Measurements from ENCODE around the gene PRDX5. TPM values are rescaled to one million over a fixed set of nuclear protein-coding genes. Genes with fewer than 3 reads are reported as not detected.

Gene PRDX5
- total and polyA plus RNA-seq, 2 donors from 2014 or later, result 192 to 1,026 TPM

GRCh38 chr11:64352995-64353714 lies 35.2 kb downstream of the PRDX5 start:
- Histone ChIP-seq H3K27me3 (ENCODE audit: control insufficient read depth, insufficient read depth, low read length) (no peaks in the 10 kb centered on the region), H3K36me3 (ENCODE audit: control insufficient read depth in 2 of 3, insufficient read depth in 3 of 3, low read length in 3 of 3) (no peaks in the 10 kb centered on the region), H3K27ac (ENCODE audit: low read depth in 2 of 2, low read length in 2 of 2) (no peak overlapping the region), H3K9ac (ENCODE audit: low read length in 3 of 3) (no peak overlapping the region), H3K9me3 (ENCODE audit: control insufficient read depth in 2 of 3, insufficient read depth in 1 of 3, low read length in 3 of 3) (no peaks in the 10 kb centered on the region), H3K4me3 (ENCODE audit: low read length in 3 of 3) (no peak overlapping the region), H3K4me1 (ENCODE audit: control insufficient read depth in 2 of 3, insufficient read depth in 2 of 3, low read depth in 1 of 3, low read length in 3 of 3) (peaks cover 0 to 7% (median under 1%) of the 10 kb centered on the region in 3 donors)
- TF ChIP-seq, protein P1, sequence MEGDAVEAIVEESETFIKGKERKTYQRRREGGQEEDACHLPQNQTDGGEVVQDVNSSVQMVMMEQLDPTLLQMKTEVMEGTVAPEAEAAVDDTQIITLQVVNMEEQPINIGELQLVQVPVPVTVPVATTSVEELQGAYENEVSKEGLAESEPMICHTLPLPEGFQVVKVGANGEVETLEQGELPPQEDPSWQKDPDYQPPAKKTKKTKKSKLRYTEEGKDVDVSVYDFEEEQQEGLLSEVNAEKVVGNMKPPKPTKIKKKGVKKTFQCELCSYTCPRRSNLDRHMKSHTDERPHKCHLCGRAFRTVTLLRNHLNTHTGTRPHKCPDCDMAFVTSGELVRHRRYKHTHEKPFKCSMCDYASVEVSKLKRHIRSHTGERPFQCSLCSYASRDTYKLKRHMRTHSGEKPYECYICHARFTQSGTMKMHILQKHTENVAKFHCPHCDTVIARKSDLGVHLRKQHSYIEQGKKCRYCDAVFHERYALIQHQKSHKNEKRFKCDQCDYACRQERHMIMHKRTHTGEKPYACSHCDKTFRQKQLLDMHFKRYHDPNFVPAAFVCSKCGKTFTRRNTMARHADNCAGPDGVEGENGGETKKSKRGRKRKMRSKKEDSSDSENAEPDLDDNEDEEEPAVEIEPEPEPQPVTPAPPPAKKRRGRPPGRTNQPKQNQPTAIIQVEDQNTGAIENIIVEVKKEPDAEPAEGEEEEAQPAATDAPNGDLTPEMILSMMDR (IDR thresholded peaks at IDR 0.05; ENCODE audit: borderline replicate concordance, extremely low read depth, insufficient read depth), result no peak
- intact Hi-C loops (cut with DNase I), result no loop called here
- no peak for FAIRE-seq
- peak in 1 of 5 donors; percentile 82 for DNase-seq

DNA sequence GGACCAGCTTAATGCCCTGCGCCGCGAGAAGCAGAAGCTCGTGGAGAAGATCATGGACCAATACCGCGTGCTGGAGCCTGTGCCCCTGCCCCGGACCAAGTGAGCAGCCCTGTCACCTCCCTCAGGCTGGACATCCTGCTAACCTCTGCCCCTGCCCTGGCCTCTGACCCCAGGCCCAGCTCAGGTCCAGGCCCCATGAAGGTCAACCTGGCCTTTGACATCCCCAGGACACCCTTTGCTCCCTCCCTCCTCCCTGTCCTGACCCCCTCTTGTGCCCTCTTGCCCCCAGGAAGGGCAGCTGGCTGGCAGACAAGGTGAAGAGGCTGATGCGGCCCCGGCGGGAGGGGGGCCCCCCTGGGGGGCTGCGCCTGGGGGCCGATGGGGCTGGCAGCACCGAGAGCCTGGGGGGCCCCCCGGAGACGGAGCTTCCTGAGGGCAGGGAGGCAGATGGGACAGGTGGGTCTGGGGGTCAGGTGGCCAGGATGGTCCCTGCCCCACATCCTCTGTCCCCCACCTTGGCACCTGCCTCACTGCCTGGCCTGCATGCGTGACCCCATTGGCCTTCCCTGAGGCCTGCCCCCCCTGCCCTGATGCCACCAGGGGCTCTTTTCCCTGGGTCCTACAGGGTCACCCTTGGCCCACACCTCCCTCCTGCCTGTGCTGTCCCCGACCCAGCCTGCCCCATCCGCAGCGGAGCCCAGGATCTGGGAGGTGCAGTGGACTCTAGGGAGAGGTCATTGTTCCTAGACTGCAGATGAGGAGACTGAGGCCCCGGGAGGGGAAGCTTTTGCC lies 36.0 kb downstream of the PRDX5 start:
- intact Hi-C loops (cut with DNase I), result no loop called here
- Histone ChIP-seq H3K27me3 (ENCODE audit: control insufficient read depth, insufficient read depth, low read length) (no peaks in the 10 kb centered on the region), H3K27ac (ENCODE audit: low read depth in 2 of 2, low read length in 2 of 2) (no peak overlapping the region), H3K4me3 (ENCODE audit: low read length in 3 of 3) (no peak overlapping the region), H3K4me1 (ENCODE audit: control insufficient read depth in 2 of 3, insufficient read depth in 2 of 3, low read depth in 1 of 3, low read length in 3 of 3) (peaks cover 0 to 12% (median 5%) of the 10 kb centered on the region in 3 donors), H3K9ac (ENCODE audit: low read length in 3 of 3) (no peak overlapping the region), H3K36me3 (ENCODE audit: control insufficient read depth in 2 of 3, insufficient read depth in 3 of 3, low read length in 3 of 3) (no peaks in the 10 kb centered on the region), H3K9me3 (ENCODE audit: control insufficient read depth in 2 of 3, insufficient read depth in 1 of 3, low read length in 3 of 3) (no peaks in the 10 kb centered on the region)
- TF ChIP-seq, protein P1 (IDR thresholded peaks at IDR 0.05; ENCODE audit: borderline replicate concordance, extremely low read depth, insufficient read depth), result no peak
- DNase-seq, result peak in 1 of 5 donors; percentile 55
- FAIRE-seq, result no peak

- peak overlapping the region in 1 of 2 donors; percentile 11 for H3K27ac ChIP-seq (ENCODE audit: low read depth in 2 of 2, low read length in 2 of 2)
- H3K4me1 ChIP-seq (ENCODE audit: control insufficient read depth in 2 of 3, insufficient read depth in 2 of 3, low read depth in 1 of 3, low read length in 3 of 3), result peaks cover 0 to 20% (median 5%) of the 10 kb centered on the region in 3 donors
- TF ChIP-seq, protein P1 (IDR thresholded peaks at IDR 0.05; ENCODE audit: borderline replicate concordance, extremely low read depth, insufficient read depth), result peak; percentile 67
- intact Hi-C loops (cut with DNase I), result no loop called here
- peak overlapping the region in 1 of 3 donors; percentile 71 for H3K9ac ChIP-seq (ENCODE audit: low read length in 3 of 3)
- peak; percentile 74 to 92 (median 81) for DNase-seq
- H3K36me3 ChIP-seq (ENCODE audit: control insufficient read depth in 2 of 3, insufficient read depth in 3 of 3, low read length in 3 of 3), result no peaks in the 10 kb centered on the region
- H3K9me3 ChIP-seq (ENCODE audit: control insufficient read depth in 2 of 3, insufficient read depth in 1 of 3, low read length in 3 of 3), result no peaks in the 10 kb centered on the region
- FAIRE-seq, result no peak
- H3K4me3 ChIP-seq (ENCODE audit: low read length in 3 of 3), result peak overlapping the region in 2 of 3 donors; percentile 18 to 37
- H3K27me3 ChIP-seq (ENCODE audit: control insufficient read depth, insufficient read depth, low read length), result no peaks in the 10 kb centered on the region
Observed at GRCh38 chr11:64355078-64355940, 37.4 kb downstream of the PRDX5 start.

Measured in kidney (tissue), 14 donors.